HEK293 (cell line): ENCODE results near the gene KY.
"Not testable (repeated sequence)": the region's sequence is repeated elsewhere in the genome, so short reads cannot be mapped to it uniquely, and the experiment has no call there.

Experiments
- CTCF ChIA-PET: fragments of 350-600 bp; formaldehyde crosslinking; extraction: SDS; loops from one replicate; lab custom pipeline; 2021; ENCODE audit warnings: antibody characterized with exemption; lab: Yijun Ruan, JAX
- POLR2A ChIA-PET: fragments of 300-600 bp; formaldehyde crosslinking; extraction: SDS; loops from one replicate; lab custom pipeline; 2020; ENCODE audit warnings: antibody characterized with exemption, inconsistent platforms; lab: Yijun Ruan, JAX
- H3K27ac ChIP-seq: fragments of 200-500 bp; sonication (Bioruptor generic); 2 replicates; pipeline ENCODE4 v1.5.1; 2014; ENCODE audit warnings: low read depth, low read length, control low read depth, inconsistent platforms; ENCODE audit errors: extremely low read depth
- H3K36me3 ChIP-seq, 2 experiments: fragments of 200-500 bp in 1 of 2; sonication (Bioruptor generic) in 1 of 2; 1 replicate in 1 of 2; 2 replicates in 1 of 2; pipeline ENCODE4 v1.5.1; 2014 to 2017; ENCODE audit warnings: inconsistent platforms in 2 of 2, low read length in 2 of 2; ENCODE audit not compliant: control insufficient read depth in 2 of 2, insufficient read depth in 1 of 2
- H3K4me1 ChIP-seq: fragments of 200-500 bp; sonication (Bioruptor generic); 2 replicates; pipeline ENCODE4 v1.5.1; 2014; ENCODE audit warnings: mild to moderate bottlenecking, low read length, inconsistent platforms; ENCODE audit not compliant: control insufficient read depth, insufficient read depth
- H3K4me3 ChIP-seq: 2 replicates; pipeline ENCODE4 v1.5.1; 2011; ENCODE audit warnings: low read depth, mild to moderate bottlenecking, control low read depth, low read length, moderate library complexity
- H3K9me3 ChIP-seq: fragments of 200-500 bp; sonication (Bioruptor generic); 2 replicates; pipeline ENCODE4 v1.5.1; 2014; ENCODE audit warnings: low read depth, low read length, inconsistent platforms; ENCODE audit not compliant: control insufficient read depth, insufficient read depth
- REPIN1 ChIP-seq: fragments of 450-650 bp; formaldehyde crosslinking; IDR thresholded peaks from 2 replicates; pipeline ENCODE4 v1.5.1; 2017; ENCODE audit warnings: missing biosample characterization, missing genetic modification characterization, low read depth
- ZBTB7A ChIP-seq: fragments of 450-650 bp; formaldehyde crosslinking; IDR thresholded peaks from 2 replicates; pipeline ENCODE4 v1.5.1; 2016; ENCODE audit warnings: low read depth, missing biosample characterization, missing genetic modification characterization
- ZNF248 ChIP-seq: fragments of 450-650 bp; formaldehyde crosslinking; IDR thresholded peaks from 2 replicates; pipeline ENCODE4 v1.5.1; 2017; ENCODE audit warnings: missing biosample characterization, missing genetic modification characterization
- ZNF274 ChIP-seq, 2 experiments: fragments of 200-500 bp in 1 of 2; fragments of 450-650 bp in 1 of 2; sonication (Bioruptor generic) in 1 of 2; formaldehyde crosslinking in 1 of 2; IDR thresholded peaks; 2 replicates each; pipeline versions ENCODE4 v1.5.1 to v1.6.1; 2014 to 2016; ENCODE audit warnings: borderline replicate concordance in 1 of 2, inconsistent platforms in 1 of 2, low read length in 1 of 2, missing biosample characterization in 1 of 2, missing genetic modification characterization in 1 of 2
- ZNF350 ChIP-seq: fragments of 450-650 bp; formaldehyde crosslinking; IDR thresholded peaks from 2 replicates; pipeline ENCODE4 v1.5.0; 2017; ENCODE audit warnings: missing biosample characterization, mild to moderate bottlenecking, missing genetic modification characterization
- ZNF37A ChIP-seq: fragments of 450-650 bp; IDR thresholded peaks from 2 replicates; pipeline ENCODE4 v1.5.1; 2018; ENCODE audit warnings: missing biosample characterization, missing genetic modification characterization
- ZNF433 ChIP-seq: fragments of 450-650 bp; formaldehyde crosslinking; IDR thresholded peaks from 2 replicates; pipeline ENCODE4 v1.5.1; 2016; ENCODE audit warnings: missing biosample characterization, missing genetic modification characterization, low read depth
- ZNF514 ChIP-seq: fragments of 450-650 bp; formaldehyde crosslinking; IDR thresholded peaks from 2 replicates; pipeline ENCODE4 v1.5.1; 2016; ENCODE audit warnings: missing biosample characterization, missing genetic modification characterization
- ZNF521 ChIP-seq: fragments of 450-650 bp; formaldehyde crosslinking; IDR thresholded peaks from 2 replicates; pipeline ENCODE4 v1.5.1; 2017; ENCODE audit warnings: missing biosample characterization, mild to moderate bottlenecking, missing genetic modification characterization
- ZNF549 ChIP-seq: fragments of 450-650 bp; IDR thresholded peaks from 2 replicates; pipeline ENCODE4 v1.5.1; 2018; ENCODE audit warnings: missing biosample characterization, missing genetic modification characterization, mild to moderate bottlenecking, inconsistent platforms, moderate library complexity
- ZNF571 ChIP-seq: fragments of 450-650 bp; formaldehyde crosslinking; IDR thresholded peaks from 2 replicates; pipeline ENCODE4 v1.5.0; 2017; ENCODE audit warnings: missing biosample characterization, missing genetic modification characterization
- ZNF654 ChIP-seq: fragments of 450-650 bp; formaldehyde crosslinking; IDR thresholded peaks from 2 replicates; pipeline ENCODE4 v1.5.1; 2016; ENCODE audit warnings: low read depth, missing biosample characterization, missing genetic modification characterization
- TF ChIP-seq, protein P1 (sequence below): fragments of 450-650 bp; formaldehyde crosslinking; IDR thresholded peaks from 2 replicates; pipeline ENCODE4 v1.5.1; 2016; ENCODE audit warnings: missing biosample characterization, missing genetic modification characterization, low read depth
- TF ChIP-seq, protein P2 (sequence below): fragments of 450-650 bp; formaldehyde crosslinking; IDR thresholded peaks from 2 replicates; pipeline ENCODE4 v1.5.1; 2016; ENCODE audit warnings: missing biosample characterization, missing genetic modification characterization, borderline replicate concordance
- TF ChIP-seq, protein P3 (sequence below): fragments of 450-650 bp; IDR thresholded peaks from 2 replicates; pipeline ENCODE4 v1.5.1; 2018; ENCODE audit warnings: missing biosample characterization, mild to moderate bottlenecking, missing genetic modification characterization

The KY gene

DNA sequence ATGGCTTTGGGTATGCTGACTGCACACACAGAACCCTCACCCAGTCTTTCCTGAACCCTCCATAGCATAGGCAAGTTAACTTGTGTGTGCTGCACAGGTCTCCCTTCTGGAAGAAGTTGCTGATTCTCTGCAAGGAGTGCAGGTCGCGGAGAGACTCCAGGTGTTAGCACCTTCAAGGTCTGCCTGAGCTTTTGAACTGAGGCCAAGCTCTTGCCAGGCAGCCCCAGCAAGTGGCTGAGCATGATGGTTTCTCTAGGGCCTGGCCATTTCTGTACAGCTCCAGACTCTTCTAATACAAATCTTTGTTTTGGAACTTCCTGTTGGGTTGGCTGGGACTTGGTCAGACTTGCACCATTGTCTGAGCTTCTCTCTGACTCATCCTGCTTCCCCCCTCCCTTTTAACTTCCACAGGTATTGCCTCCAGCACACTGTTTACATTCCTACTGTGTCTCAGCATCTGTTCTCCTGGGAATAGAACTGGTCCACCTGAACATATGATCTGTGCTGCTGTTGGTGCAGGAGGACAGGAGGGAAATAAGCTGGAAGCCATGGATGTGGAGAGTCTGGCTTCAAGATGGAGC is 53.3 kb downstream of the KY start:
- CTCF ChIA-PET: no interaction called here

DNA sequence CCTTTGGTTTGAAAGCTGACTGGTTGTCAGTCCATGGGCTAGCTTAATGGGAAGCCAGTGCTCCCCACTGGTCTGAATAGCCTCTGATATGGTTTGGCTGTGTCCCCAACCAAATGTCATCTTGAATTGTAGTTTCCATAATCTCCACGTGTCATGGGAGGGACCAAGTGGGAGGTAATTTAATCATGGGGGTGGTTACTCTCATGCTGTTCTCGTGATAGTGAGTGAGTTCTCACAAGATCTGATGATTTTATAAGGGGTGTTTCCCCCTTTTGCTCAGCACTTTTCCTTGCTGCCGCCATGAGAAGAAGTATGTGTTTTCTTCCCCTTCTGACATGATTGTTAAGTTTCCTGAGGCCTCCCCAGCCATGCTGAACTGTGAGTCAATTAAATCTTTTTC is 55.8 kb downstream of the KY start:
- H3K4me1 ChIP-seq, H3K9me3 ChIP-seq, H3K27ac ChIP-seq, CTCF ChIA-PET, POLR2A ChIA-PET, H3K36me3 ChIP-seq, H3K4me3 ChIP-seq: not testable (repeated sequence)

More for the DNA sequence above, 53.3 kb downstream of the KY start:
- Histone ChIP-seq H3K36me3 (no peaks in the 10 kb centered on the region), H3K4me1 (no peaks in the 10 kb centered on the region), H3K27ac (no peak overlapping the region), H3K9me3 (no peaks in the 10 kb centered on the region), H3K4me3 (no peak overlapping the region)
- TF ChIP-seq ZNF521 (tag by site-specific recombination): no peak
- no peak for TF ChIP-seq ZNF37A (tag by site-specific recombination)
- no peak for TF ChIP-seq REPIN1 (tag by site-specific recombination)
- no peak for TF ChIP-seq ZNF514 (tag by site-specific recombination)
- TF ChIP-seq, protein P1, sequence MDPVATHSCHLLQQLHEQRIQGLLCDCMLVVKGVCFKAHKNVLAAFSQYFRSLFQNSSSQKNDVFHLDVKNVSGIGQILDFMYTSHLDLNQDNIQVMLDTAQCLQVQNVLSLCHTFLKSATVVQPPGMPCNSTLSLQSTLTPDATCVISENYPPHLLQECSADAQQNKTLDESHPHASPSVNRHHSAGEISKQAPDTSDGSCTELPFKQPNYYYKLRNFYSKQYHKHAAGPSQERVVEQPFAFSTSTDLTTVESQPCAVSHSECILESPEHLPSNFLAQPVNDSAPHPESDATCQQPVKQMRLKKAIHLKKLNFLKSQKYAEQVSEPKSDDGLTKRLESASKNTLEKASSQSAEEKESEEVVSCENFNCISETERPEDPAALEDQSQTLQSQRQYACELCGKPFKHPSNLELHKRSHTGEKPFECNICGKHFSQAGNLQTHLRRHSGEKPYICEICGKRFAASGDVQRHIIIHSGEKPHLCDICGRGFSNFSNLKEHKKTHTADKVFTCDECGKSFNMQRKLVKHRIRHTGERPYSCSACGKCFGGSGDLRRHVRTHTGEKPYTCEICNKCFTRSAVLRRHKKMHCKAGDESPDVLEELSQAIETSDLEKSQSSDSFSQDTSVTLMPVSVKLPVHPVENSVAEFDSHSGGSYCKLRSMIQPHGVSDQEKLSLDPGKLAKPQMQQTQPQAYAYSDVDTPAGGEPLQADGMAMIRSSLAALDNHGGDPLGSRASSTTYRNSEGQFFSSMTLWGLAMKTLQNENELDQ (tag by site-specific recombination): no peak
- TF ChIP-seq, protein P2, sequence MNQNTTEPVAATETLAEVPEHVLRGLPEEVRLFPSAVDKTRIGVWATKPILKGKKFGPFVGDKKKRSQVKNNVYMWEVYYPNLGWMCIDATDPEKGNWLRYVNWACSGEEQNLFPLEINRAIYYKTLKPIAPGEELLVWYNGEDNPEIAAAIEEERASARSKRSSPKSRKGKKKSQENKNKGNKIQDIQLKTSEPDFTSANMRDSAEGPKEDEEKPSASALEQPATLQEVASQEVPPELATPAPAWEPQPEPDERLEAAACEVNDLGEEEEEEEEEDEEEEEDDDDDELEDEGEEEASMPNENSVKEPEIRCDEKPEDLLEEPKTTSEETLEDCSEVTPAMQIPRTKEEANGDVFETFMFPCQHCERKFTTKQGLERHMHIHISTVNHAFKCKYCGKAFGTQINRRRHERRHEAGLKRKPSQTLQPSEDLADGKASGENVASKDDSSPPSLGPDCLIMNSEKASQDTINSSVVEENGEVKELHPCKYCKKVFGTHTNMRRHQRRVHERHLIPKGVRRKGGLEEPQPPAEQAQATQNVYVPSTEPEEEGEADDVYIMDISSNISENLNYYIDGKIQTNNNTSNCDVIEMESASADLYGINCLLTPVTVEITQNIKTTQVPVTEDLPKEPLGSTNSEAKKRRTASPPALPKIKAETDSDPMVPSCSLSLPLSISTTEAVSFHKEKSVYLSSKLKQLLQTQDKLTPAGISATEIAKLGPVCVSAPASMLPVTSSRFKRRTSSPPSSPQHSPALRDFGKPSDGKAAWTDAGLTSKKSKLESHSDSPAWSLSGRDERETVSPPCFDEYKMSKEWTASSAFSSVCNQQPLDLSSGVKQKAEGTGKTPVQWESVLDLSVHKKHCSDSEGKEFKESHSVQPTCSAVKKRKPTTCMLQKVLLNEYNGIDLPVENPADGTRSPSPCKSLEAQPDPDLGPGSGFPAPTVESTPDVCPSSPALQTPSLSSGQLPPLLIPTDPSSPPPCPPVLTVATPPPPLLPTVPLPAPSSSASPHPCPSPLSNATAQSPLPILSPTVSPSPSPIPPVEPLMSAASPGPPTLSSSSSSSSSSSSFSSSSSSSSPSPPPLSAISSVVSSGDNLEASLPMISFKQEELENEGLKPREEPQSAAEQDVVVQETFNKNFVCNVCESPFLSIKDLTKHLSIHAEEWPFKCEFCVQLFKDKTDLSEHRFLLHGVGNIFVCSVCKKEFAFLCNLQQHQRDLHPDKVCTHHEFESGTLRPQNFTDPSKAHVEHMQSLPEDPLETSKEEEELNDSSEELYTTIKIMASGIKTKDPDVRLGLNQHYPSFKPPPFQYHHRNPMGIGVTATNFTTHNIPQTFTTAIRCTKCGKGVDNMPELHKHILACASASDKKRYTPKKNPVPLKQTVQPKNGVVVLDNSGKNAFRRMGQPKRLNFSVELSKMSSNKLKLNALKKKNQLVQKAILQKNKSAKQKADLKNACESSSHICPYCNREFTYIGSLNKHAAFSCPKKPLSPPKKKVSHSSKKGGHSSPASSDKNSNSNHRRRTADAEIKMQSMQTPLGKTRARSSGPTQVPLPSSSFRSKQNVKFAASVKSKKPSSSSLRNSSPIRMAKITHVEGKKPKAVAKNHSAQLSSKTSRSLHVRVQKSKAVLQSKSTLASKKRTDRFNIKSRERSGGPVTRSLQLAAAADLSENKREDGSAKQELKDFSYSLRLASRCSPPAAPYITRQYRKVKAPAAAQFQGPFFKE (tag by site-specific recombination): no peak
- no peak for TF ChIP-seq ZNF433 (tag by site-specific recombination)
- no peak for TF ChIP-seq ZNF350 (tag by site-specific recombination)
- TF ChIP-seq ZNF248 (tag by site-specific recombination): no peak
- no peak for TF ChIP-seq ZNF654 (tag by site-specific recombination)
- no peak for TF ChIP-seq ZNF549 (tag by site-specific recombination)
- TF ChIP-seq ZNF274 (IDR thresholded peaks at IDR 0.05; ENCODE audit: low read length): no peak
- TF ChIP-seq ZNF274 (tag by site-specific recombination; IDR thresholded peaks at IDR 0.05; ENCODE audit: borderline replicate concordance): no peak
- no peak for TF ChIP-seq ZNF571
- TF ChIP-seq, protein P3, sequence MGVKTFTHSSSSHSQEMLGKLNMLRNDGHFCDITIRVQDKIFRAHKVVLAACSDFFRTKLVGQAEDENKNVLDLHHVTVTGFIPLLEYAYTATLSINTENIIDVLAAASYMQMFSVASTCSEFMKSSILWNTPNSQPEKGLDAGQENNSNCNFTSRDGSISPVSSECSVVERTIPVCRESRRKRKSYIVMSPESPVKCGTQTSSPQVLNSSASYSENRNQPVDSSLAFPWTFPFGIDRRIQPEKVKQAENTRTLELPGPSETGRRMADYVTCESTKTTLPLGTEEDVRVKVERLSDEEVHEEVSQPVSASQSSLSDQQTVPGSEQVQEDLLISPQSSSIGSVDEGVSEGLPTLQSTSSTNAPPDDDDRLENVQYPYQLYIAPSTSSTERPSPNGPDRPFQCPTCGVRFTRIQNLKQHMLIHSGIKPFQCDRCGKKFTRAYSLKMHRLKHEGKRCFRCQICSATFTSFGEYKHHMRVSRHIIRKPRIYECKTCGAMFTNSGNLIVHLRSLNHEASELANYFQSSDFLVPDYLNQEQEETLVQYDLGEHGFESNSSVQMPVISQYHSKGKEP: no peak
- TF ChIP-seq ZBTB7A (tag by site-specific recombination): no peak
- POLR2A ChIA-PET: no interaction called here
